Pons (tissue), 1 donor: ENCODE measurements around the gene DLL1.

Source experiments
- DNase-seq: peaks from one replicate; pipeline ENCODE4 v3.0.0-alpha.2; 2016; ENCODE audit warnings: low spot score

DLL1 gene

GRCh38 chr6:170295510-170296422 lies 4.9 kb upstream of the DLL1 start:
- no peak for DNase-seq

- DNase-seq, result no peak
Measured at GRCh38 chr6:170294813-170295509, 4.1 kb upstream of the DLL1 start.

- DNase-seq, result peak; percentile 49
Measured at GRCh38 chr6:170294298-170294730, 3.4 kb upstream of the DLL1 start.

- peak; percentile 45 for DNase-seq
Measured at GRCh38 chr6:170293341-170294231, 2.7 kb upstream of the DLL1 start.

- peak; percentile 82 for DNase-seq
Measured at GRCh38 chr6:170292407-170293158, 1.7 kb upstream of the DLL1 start.

GRCh38 chr6:170292111-170292406 lies 1.2 kb upstream of the DLL1 start:
- no peak for DNase-seq

GRCh38 chr6:170291271-170292110 lies 613 bp upstream of the DLL1 start:
- peak; percentile 93 for DNase-seq

GRCh38 chr6:170289951-170290295 lies 955 bp downstream of the DLL1 start:
- DNase-seq, result no peak

GRCh38 chr6:170289180-170289931 lies 1.5 kb downstream of the DLL1 start:
- no peak for DNase-seq

GRCh38 chr6:170288852-170289179 lies 2.1 kb downstream of the DLL1 start:
- no peak for DNase-seq

GRCh38 chr6:170288091-170288631 lies 2.7 kb downstream of the DLL1 start:
- no peak for DNase-seq

GRCh38 chr6:170287371-170287876 lies 3.5 kb downstream of the DLL1 start:
- DNase-seq, result no peak

GRCh38 chr6:170286934-170287265 lies 4.0 kb downstream of the DLL1 start:
- no peak for DNase-seq

- peak; percentile 59 for DNase-seq
Measured at GRCh38 chr6:170286246-170286933, 4.5 kb downstream of the DLL1 start.

- DNase-seq, result no peak
Measured at GRCh38 chr6:170285482-170285881, 5.4 kb downstream of the DLL1 start.

- no peak for DNase-seq
Measured at GRCh38 chr6:170284866-170285469, 5.9 kb downstream of the DLL1 start.

GRCh38 chr6:170284126-170284773 lies 6.6 kb downstream of the DLL1 start:
- DNase-seq, result no peak
